HCT116 (cell line): ENCODE measurements around the gene BHLHA9. TPM values are rescaled to one million over a fixed set of nuclear protein-coding genes. Genes with fewer than 3 reads are reported as not detected.

Source experiments
- ATAC-seq: fragments of 200-7000 bp; cut with Tn5 transposase; 2 replicates; pipeline ENCODE4 v1.9.1; 2020; ENCODE audit warnings: mild to moderate bottlenecking, moderate library complexity
- BruUV-seq: library from RNA; stranded (reverse); fragments of 400-500 nt; replicated peaks from 2 replicates; lab custom pipeline; 2021; lab: Mats Ljungman, UMichigan
- CTCF ChIA-PET: fragments of 300-600 bp; sonication (Branson Sonifier 250); formaldehyde crosslinking; loops from one replicate; lab custom pipeline; 2021; ENCODE audit warnings: antibody characterized with exemption; lab: Charles Lee
- POLR2A ChIA-PET: fragments of 300-600, 350-600 bp; sonication (Branson Sonifier 250); formaldehyde crosslinking; loops from one replicate; lab custom pipeline; 2021; ENCODE audit warnings: antibody characterized with exemption; lab: Charles Lee
- RAD21 ChIA-PET, 2 experiments: fragments of 300-600 bp; sonication (Branson Sonifier 250); formaldehyde crosslinking; loops; one replicate each; lab custom pipeline; 2023; ENCODE audit warnings: low total read pairs in 2 of 2; ENCODE audit not compliant: uncharacterized antibody in 2 of 2, unreplicated experiment in 2 of 2, low non-redundant PET in 1 of 2; lab: Charles Lee
- DNase-seq: peaks from one replicate; pipeline ENCODE4 v3.0.0-alpha.2; 2010; ENCODE audit warnings: low read depth, low spot score
- H2AFZ ChIP-seq: fragments of 200-600 bp; shearing (Covaris generic), sonication (generic); 2 replicates; pipeline ENCODE4 v1.6.1; 2017; ENCODE audit warnings: low read depth, mixed run types, mixed read lengths, antibody characterized with exemption, low read length; ENCODE audit not compliant: poor library complexity, severe bottlenecking
- H3K27ac ChIP-seq: 2 replicates; pipeline ENCODE4 v1.5.1; 2012; ENCODE audit warnings: low read depth, low read length
- H3K27me3 ChIP-seq: fragments of 200-600 bp; sonication (generic); 2 replicates; pipeline ENCODE4 v1.6.1; 2016; ENCODE audit warnings: mixed run types, low read length, mixed read lengths; ENCODE audit not compliant: insufficient read depth
- H3K36me3 ChIP-seq, 2 experiments: fragments of 200-500 bp in 1 of 2; fragments of 200-600 bp in 1 of 2; sonication (Bioruptor generic) in 1 of 2; sonication (generic) in 1 of 2; 2 replicates each; pipeline versions ENCODE4 v1.5.1 to v1.6.1; 2014 to 2016; ENCODE audit warnings: low read length in 2 of 2, inconsistent platforms in 1 of 2, mixed read lengths in 1 of 2, mixed run types in 1 of 2; ENCODE audit not compliant: insufficient read depth in 2 of 2, control insufficient read depth in 1 of 2
- H3K4me1 ChIP-seq, 2 experiments: fragments of 200-600 bp in 1 of 2; sonication (generic) in 1 of 2; 2 replicates each; pipeline versions ENCODE4 v1.5.1 to v1.6.1; 2012 to 2017; ENCODE audit warnings: low read length in 2 of 2, inconsistent platforms in 1 of 2, mild to moderate bottlenecking in 1 of 2, mixed read lengths in 1 of 2, mixed run types in 1 of 2, moderate library complexity in 1 of 2; ENCODE audit not compliant: insufficient read depth in 2 of 2, control insufficient read depth in 1 of 2
- H3K4me2 ChIP-seq: fragments of 200-600 bp; sonication (generic); 2 replicates; pipeline ENCODE4 v1.6.1; 2017; ENCODE audit warnings: mixed run types, low read length, mixed read lengths
- H3K4me3 ChIP-seq, 2 experiments: fragments of 200-600 bp in 1 of 2; sonication (generic) in 1 of 2; replicated peaks in 1 of 2; 2 replicates each; pipeline ENCODE4 v1.5.1; 2011 to 2016; ENCODE audit warnings: low read length in 2 of 2, control low read depth in 1 of 2, low read depth in 1 of 2, mild to moderate bottlenecking in 1 of 2, mixed read lengths in 1 of 2, mixed run types in 1 of 2
- H3K79me2 ChIP-seq: fragments of 200-600 bp; sonication (generic); 2 replicates; pipeline ENCODE4 v1.6.1; 2017; ENCODE audit warnings: mild to moderate bottlenecking, mixed run types, low read length, moderate library complexity, mixed read lengths; ENCODE audit not compliant: insufficient read depth
- H3K9ac ChIP-seq: fragments of 200-600 bp; sonication (generic); 2 replicates; pipeline ENCODE4 v1.6.1; 2016; ENCODE audit warnings: low read length, mixed read lengths
- H3K9me2 ChIP-seq: fragments of 200-600 bp; sonication (generic), shearing (Covaris generic); 2 replicates; pipeline ENCODE4 v1.6.1; 2017; ENCODE audit warnings: mixed run types, mild to moderate bottlenecking, moderate library complexity; ENCODE audit not compliant: insufficient read depth
- H3K9me3 ChIP-seq, 2 experiments: fragments of 200-500 bp in 1 of 2; fragments of 200-600 bp in 1 of 2; sonication (Bioruptor generic) in 1 of 2; sonication (generic) in 1 of 2; 2 replicates each; pipeline ENCODE4 v1.6.1; 2014 to 2017; ENCODE audit warnings: low read length in 2 of 2, mixed read lengths in 2 of 2, inconsistent platforms in 1 of 2, low read depth in 1 of 2, mild to moderate bottlenecking in 1 of 2, mixed run types in 1 of 2, moderate library complexity in 1 of 2; ENCODE audit not compliant: control insufficient read depth in 1 of 2, insufficient read depth in 1 of 2
- H4K20me1 ChIP-seq: fragments of 200-600 bp; sonication (generic), shearing (Covaris generic); 2 replicates; pipeline ENCODE4 v1.6.1; 2017; ENCODE audit warnings: mixed run types, mild to moderate bottlenecking, moderate library complexity; ENCODE audit not compliant: insufficient read depth
- ATF3 ChIP-seq: IDR thresholded peaks from 2 replicates; pipeline ENCODE4 v1.6.1; 2012
- CEBPB ChIP-seq: IDR thresholded peaks from 2 replicates; pipeline ENCODE4 v1.6.1; 2012; ENCODE audit warnings: low read depth
- EGR1 ChIP-seq: IDR thresholded peaks from 2 replicates; pipeline ENCODE4 v1.6.1; 2012; ENCODE audit warnings: low read depth
- ELF1 ChIP-seq: IDR thresholded peaks from 2 replicates; pipeline ENCODE4 v1.6.1; 2012; ENCODE audit warnings: low read depth, borderline replicate concordance
- EZH2 ChIP-seq: fragments of 200-600 bp; sonication (generic); IDR thresholded peaks from 2 replicates; pipeline ENCODE4 v1.6.1; 2017; ENCODE audit warnings: antibody characterized with exemption, mixed run types
- FOSL1 ChIP-seq: IDR thresholded peaks from 2 replicates; pipeline ENCODE4 v1.6.1; 2012; ENCODE audit warnings: low read depth
- JUND ChIP-seq: IDR thresholded peaks from 2 replicates; pipeline ENCODE4 v1.6.1; 2012
- SIN3A ChIP-seq: IDR thresholded peaks from 2 replicates; pipeline ENCODE4 v1.6.1; 2012; ENCODE audit warnings: low read depth
- SP1 ChIP-seq: IDR thresholded peaks from 2 replicates; pipeline ENCODE4 v1.6.1; 2012; ENCODE audit warnings: low read depth
- SRF ChIP-seq: IDR thresholded peaks from 2 replicates; pipeline ENCODE4 v1.6.1; 2012; ENCODE audit warnings: low read depth
- YY1 ChIP-seq: IDR thresholded peaks from 2 replicates; pipeline ENCODE4 v1.6.1; 2011; ENCODE audit warnings: low read length, low read depth, moderate library complexity, mild to moderate bottlenecking; ENCODE audit not compliant: insufficient replicate concordance; ENCODE audit errors: extremely low read depth
- ZFX ChIP-seq: fragments of 450-650 bp; IDR thresholded peaks from 2 replicates; pipeline ENCODE4 v1.6.1; 2017
- intact Hi-C: fragments of 100-400 bp; cut with micrococcal nuclease; formaldehyde crosslinking; loops from 2 replicates; pipeline ENCODE4 v1.10.0; 2022
- total RNA-seq: library from RNA; stranded (reverse); gene quantifications from one replicate; pipeline ENCODE4 v1.2.1, GENCODE V29; 2021; ENCODE audit not compliant: unreplicated experiment
- TF ChIP-seq, protein P1 (sequence below): IDR thresholded peaks from 2 replicates; pipeline ENCODE4 v1.6.1; 2012; ENCODE audit warnings: low read depth

The BHLHA9 gene
- total RNA-seq, 1 experiment from 2014 or later = not detected

GRCh38 chr17:1229900-1230501 lies 40.2 kb upstream of the BHLHA9 start:
- intact Hi-C loops = no loop called here
- Histone ChIP-seq H3K4me3 (no peak overlapping the region), H3K27ac (no peak overlapping the region), H3K9ac (no peak overlapping the region), H3K4me2 (no peak overlapping the region), H3K9me2 (no peaks in the 10 kb centered on the region), H3K36me3 (no peaks in the 10 kb centered on the region)
- ATAC-seq = no peak
- RAD21 ChIA-PET = interaction anchor here in 1 of 2 experiments (0.7 kb wide), 1 partner anchor 1036 kb away, joined by 3 read pairs; no protein-coding TSS in a partner anchor
- POLR2A ChIA-PET = no interaction called here
- TF ChIP-seq SRF (no peak), CEBPB (no peak), SP1 (no peak), ATF3 (no peak), FOSL1 (no peak), ELF1 (no peak), ZFX (no peak), JUND (no peak), SIN3A (no peak), EZH2 (no peak), EGR1 (no peak), YY1 (no peak)
- TF ChIP-seq, protein P1, sequence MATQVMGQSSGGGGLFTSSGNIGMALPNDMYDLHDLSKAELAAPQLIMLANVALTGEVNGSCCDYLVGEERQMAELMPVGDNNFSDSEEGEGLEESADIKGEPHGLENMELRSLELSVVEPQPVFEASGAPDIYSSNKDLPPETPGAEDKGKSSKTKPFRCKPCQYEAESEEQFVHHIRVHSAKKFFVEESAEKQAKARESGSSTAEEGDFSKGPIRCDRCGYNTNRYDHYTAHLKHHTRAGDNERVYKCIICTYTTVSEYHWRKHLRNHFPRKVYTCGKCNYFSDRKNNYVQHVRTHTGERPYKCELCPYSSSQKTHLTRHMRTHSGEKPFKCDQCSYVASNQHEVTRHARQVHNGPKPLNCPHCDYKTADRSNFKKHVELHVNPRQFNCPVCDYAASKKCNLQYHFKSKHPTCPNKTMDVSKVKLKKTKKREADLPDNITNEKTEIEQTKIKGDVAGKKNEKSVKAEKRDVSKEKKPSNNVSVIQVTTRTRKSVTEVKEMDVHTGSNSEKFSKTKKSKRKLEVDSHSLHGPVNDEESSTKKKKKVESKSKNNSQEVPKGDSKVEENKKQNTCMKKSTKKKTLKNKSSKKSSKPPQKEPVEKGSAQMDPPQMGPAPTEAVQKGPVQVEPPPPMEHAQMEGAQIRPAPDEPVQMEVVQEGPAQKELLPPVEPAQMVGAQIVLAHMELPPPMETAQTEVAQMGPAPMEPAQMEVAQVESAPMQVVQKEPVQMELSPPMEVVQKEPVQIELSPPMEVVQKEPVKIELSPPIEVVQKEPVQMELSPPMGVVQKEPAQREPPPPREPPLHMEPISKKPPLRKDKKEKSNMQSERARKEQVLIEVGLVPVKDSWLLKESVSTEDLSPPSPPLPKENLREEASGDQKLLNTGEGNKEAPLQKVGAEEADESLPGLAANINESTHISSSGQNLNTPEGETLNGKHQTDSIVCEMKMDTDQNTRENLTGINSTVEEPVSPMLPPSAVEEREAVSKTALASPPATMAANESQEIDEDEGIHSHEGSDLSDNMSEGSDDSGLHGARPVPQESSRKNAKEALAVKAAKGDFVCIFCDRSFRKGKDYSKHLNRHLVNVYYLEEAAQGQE = no peak
- TF ChIP-seq, all 23 proteins: peak for 0
- DNase-seq = no peak
- no TSS peak for BruUV-seq
- CTCF ChIA-PET = no interaction called here
- Histone ChIP-seq H3K27me3 (no peaks in the 10 kb centered on the region), H3K9me3 (no peaks in the 10 kb centered on the region), H2AFZ (no peak overlapping the region), H4K20me1 (no peaks in the 10 kb centered on the region), H3K4me1 (no peaks in the 10 kb centered on the region), H3K79me2 (no peaks in the 10 kb centered on the region)
